GM18498 (cell line): ENCODE data around the gene IFT25.

Experiments used
- ATAC-seq: cut with Tn5 transposase; IDR thresholded peaks from one replicate; pipeline ENCODE4 v1.9.1; 2021; ENCODE audit warnings: mild to moderate bottlenecking, moderate library complexity; ENCODE audit not compliant: unreplicated experiment

IFT25 gene

DNA sequence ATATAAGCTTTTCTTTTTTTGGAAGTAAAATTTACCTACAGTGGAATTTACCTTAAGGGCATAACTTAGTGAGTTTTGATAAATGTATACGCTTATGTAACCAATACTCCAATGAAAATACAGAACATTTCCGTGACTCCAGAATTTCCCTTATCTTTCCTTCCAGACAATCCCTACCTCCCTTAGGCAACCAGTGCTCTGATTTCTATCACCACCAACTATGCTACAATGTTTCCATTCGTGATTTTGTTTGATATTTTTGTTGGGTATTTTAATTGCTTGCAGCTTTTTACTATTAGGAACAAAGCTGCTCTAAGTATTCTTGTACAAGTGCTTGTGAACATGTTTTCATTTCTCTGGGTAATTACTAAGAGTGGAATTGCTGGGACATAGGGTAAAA, 14.6 kb downstream of the IFT25 start:
- ATAC-seq = no peak

DNA sequence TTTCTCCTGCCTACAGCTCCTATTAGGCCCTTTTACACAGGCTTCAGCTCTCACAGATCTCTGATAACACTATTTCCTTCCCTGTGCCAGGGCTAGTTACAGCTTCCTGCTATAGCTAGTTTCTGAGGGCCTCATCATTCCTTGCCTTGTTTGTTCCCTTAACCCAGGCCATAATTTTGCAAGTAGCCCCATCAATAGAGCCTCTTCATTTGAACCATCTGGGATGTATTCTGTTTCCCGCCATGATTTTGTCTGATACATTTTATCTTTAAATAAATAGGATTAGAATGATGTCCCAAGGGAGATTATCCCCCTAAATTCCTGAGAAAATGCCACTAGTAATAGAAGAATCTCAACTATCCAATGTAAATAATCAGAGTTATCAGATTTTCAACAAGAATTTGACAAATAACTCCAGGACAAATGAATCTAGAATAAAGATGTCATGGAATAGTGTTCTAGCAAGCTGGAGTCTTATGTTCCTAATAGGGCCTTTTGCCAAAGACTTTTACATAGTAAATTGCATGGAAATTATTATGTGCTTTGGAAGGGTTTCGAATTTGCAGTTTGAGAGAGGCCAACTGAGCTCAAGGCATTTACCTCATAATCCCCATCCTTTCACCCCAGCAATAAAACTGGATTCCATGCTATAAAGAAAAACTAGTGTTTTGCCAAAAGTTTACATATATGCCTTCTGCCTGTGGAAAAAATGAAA, 16.1 kb downstream of the IFT25 start:
- no peak for ATAC-seq

DNA sequence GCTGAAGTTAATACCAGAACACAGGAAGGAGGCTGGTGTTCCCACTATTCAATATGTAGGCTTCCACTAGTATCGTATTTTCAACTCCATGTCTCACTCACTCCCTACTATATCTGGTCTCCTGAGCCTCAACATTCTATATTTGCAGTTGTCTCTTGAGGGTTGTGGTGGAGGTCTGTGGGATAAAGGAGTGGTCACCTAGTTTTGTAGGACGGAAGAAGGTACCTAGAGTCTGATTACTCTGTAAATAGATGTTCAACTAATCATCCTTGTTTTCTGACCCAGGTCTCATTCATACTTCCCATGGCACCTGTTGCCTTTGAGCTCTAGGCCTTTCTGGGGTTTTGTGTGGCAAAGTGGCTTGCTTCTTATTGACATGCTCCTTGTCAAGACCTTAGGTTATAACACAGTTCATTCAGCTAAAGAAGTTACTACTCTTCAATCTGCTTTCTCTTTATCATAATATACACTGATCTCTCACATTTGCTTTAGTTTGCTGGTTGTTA, 18.1 kb downstream of the IFT25 start:
- ATAC-seq = no peak

DNA sequence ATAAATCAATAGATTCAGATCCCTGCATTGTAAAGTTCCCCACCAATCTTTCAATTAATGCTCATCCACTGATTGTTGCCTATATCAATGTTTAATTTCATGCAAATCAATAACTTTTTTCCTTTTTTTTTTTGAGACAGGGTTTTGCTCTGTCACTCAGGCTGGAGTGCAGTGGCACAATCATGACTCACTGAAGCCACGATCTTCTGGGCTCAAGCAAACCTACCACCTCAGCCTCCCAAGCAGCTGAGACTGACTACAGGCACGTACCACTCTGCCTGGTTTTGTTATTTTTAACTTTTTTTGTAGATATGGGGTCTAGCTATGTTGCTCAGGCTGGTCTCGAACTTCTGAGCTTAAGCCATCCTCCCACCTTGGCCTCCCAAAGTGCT, 25.8 kb downstream of the IFT25 start:
- ATAC-seq = no peak

DNA sequence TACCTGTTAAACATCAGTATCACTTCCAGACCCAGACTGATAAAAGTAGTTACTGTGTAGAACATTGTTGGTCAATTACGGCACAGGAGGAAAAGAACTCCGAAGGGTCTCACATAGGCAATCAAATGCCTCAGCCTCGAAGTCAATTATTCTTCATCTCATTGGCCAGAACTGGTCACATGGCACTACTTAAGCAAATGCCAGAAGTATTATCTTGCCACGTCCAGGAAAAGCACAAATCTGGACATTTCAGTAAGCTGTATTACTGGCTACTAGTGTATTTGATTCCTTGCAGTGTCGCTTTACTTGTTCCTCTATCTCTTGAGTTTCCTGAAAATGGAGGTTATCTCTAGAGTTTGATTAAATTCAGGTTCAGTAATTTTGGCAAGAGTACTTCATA, 27.2 kb downstream of the IFT25 start:
- no peak for ATAC-seq

DNA sequence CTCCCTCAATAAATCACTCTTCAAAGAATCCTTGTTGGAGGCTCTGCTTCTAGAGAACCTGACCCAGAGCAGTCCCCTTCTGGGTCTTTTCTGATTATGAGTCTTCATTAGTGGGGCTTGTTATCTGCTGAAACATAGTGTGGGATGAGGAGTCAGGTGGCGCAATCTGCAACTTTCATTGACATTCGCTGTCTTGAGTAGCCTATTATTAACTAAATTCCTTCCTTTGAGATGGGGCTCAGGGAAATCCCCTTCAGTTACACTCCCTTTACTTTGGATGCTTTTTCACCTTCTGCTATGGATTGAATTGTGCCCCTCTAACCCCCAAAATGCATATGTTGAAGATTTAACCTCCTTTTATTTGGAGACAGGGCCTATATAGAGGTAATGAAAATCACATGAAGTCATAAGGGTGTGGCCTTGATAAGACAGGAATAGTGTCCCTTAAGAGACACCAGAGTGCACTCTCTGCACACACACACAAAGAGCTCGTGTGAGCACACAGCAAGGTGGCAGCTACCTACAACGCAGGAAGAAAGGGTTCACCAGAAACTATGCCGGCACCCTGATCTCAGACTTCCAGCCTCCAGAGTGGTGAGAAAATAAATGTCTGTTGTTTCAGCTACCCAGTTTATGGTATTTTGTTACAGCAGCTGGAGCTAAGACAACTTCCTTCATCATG, 32.0 kb downstream of the IFT25 start:
- no peak for ATAC-seq

DNA sequence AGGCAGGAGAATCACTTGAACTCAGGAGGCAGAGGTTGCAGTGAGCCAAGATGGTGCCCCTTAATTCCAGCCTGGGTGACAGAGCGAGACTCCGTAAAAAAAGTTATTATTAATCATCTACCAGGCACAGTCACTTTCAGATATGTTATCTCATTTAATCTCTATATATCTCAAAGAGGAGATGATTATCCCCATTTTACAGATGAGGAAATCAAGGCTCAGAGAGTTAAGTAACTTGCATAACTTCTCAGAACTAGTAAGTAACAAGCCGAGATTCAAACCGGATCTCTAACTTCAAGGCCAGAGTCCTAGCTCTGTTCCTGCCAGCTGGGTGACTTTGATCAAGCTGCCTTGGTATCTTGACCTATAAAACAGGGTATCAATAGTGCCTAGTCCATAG, 34.1 kb downstream of the IFT25 start:
- ATAC-seq = no peak

DNA sequence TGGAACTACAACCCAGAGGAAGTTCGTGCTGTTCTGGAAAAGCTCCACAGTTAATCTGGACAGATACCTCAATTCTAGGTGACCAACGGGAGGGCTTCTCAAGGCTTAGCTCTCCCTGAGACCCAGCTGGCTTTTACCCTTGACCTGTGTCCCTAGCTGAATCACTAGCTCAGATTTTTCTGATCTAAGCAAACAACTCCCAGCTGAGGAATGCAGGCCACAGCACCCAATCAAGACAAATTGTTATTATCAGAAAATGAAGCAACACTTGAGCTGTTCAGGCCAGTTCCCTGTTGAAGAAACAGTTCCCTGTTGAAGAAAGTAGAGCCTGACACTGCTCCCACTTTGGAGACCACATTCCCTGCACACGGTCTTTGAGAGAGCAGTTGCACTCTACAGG, 35.6 kb downstream of the IFT25 start:
- no peak for ATAC-seq

DNA sequence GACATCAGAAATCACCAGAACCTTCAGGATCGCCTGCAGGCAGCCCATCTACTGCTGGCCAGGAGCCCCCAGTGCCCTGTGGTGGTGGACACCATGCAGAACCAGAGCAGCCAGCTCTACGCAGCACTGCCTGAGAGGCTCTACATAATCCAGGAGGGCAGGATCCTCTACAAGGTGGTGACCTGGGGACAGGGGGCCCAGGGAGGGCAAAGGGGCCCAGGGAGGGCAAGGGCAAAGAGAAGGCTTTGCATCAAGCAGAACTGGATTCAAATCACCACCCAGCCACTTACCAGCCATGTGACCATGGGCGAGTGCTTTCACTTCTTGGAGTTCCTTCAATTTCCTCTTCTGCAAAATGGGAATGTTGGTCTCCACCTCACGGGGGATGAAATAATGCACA, 39.4 kb downstream of the IFT25 start:
- no peak for ATAC-seq

DNA sequence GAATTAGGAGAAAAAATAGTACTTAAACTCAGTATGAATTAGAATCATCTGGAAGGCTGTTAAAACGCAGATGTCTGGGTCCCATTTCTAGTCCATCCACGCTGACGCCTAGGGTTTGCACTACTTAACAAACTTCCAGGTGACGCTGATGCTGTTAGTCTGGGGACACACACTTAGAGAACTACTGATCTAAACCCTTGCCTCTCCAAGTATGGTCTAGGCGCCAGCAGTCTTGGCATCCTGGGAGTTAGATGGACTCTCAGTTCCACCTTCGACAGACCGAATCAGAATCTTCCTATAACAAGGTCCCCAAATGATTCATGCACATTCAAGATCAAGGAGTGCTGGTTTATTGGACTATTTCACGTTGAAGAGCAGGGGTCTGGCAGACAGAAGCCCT, 40.0 kb downstream of the IFT25 start:
- no peak for ATAC-seq

DNA sequence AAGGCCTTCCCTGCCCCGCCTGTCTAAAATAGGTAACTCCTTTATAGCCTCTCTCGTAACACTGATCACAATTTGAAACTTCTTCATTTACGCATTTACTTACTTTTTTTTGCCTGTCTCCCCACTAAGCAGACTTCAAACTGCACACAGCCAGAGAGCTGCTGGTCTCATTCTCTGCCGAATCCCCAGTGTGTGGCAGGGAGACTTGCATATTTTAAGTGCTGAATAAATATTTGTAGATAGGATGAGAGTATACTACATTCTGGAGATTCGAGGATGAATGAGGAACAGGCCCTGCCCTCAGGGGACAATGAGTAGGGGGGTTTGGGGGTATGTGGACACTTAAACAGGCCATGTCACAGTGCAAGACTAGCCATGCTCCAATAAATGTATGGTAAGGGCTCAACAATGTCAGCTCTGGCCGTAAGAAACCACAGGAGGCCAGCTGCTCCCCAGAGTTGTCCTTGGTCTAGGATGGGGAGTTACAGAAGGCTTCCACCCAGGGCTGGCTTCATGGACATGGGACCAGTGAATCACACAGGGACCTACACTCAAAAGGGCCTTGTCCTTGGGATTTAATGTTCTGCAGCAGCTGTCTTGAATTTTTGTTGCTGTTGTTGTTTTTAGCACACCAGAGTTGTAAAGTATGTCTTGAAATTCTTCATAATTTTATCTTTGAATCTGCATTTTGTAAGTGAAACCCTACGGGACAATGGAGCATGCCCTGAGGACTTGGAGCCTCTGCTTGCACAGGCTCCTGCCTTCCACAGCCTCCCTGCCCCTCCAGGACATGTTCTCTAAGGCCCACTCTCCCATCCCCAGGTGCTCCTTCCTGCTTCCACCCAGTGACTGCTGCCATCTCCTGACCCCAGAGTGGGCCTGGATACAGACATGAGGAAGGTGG, 43.0 kb downstream of the IFT25 start:
- no peak for ATAC-seq

DNA sequence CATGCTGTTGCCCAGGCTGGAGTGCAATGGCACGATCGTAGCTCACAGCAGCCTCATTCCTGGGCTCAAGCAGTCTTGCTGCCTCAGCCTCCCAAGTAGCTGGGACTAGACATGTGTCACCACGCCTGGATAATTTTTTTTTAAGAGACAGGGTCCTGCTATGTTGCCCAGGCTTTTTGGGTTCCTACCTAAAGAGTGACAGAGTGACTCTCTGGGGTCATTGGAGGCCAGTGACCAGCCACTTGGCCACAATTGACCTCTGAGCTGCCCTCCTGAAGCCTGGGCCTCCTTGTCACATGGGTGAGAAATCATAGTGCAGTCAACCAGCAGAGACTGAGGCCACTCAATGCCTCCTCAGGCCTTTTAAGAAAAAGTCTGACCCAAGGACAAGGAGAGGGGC, 45.8 kb downstream of the IFT25 start:
- ATAC-seq = no peak

DNA sequence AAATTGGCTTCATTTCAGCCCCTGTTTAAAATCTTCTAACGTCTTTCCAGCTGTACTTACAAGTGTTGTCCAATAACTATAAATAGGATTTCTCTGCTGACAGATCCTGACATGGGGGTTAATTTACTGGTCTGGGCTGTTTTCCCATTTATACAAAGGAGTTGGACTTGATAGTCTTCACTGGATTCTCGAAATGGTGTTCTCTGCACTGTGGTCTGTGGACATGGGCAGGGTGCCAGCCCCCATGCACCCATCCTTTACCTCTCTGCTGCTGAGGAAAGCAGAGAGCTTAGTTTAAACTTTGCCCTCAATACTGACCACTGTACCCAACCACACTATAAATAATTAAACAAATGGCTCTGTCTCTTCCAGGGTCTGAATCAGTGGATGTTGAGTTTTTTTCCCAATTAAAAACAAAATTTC, 46.3 kb downstream of the IFT25 start:
- no peak for ATAC-seq

DNA sequence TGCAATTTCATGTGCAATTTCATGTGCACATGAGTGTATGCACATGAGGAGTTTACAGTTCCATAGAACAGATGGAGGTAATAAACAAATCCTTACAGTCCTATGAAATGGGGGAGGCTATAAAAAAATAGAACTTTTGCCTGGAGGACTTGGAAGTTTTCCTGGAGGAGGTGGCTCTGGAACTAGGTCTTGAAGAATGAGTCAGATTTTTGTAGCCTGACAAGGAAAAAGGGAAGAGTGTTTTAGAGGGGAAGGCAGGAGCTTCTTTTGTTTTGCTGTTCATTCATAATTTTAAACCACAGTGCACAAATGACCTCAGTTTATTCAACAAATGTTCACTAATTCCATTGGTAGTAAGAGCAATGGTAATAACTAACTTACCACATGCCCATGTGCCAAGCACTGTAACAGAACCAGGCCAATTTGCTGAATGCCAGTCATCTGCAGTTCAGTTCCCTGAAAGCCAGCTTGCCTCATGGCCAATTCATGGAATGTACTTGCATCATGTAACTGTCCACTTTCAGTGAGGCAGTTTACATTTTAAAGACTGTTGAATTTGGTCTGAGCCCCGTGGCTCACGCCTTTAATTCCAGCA, 48.8 kb downstream of the IFT25 start:
- no peak for ATAC-seq

DNA sequence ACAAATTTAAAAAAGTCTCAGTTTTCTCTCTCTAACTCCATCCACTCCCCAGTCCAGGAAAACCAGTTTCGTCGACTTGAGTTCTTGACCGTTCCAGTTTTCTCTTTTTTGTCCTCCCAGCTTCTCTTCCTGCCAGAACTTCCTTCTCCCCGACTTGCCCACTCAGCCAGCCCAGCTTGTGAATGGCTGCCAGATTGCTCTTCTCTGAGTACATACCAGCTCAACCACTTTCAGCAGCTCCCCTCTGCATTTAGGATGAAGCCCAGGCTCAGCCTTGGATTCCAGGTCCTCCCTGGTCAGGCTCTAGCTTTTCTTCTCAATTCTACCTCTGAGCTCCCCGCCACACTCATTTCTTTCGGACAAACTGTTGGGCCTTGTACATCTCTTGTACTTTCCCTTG, 50.1 kb downstream of the IFT25 start:
- no peak for ATAC-seq

DNA sequence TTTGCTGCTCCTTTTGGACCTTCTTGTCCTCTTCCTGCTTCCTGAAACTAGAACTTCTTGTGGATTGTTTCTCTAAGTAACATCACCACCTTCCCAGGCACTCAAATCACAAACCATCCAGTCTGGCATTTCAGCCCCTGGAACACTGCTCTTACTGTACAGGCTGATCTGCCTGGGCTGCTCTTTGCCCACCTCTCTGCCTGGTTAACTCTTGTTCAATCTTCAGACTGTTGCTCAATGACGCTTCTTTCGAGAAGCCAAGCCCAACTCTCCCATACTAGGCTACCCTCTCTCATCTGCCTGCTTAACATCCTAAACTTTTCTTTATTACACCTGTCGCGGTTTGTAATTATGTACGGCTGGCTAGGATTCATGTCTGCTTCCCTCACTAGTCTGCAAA, 50.9 kb downstream of the IFT25 start:
- ATAC-seq = no peak

DNA sequence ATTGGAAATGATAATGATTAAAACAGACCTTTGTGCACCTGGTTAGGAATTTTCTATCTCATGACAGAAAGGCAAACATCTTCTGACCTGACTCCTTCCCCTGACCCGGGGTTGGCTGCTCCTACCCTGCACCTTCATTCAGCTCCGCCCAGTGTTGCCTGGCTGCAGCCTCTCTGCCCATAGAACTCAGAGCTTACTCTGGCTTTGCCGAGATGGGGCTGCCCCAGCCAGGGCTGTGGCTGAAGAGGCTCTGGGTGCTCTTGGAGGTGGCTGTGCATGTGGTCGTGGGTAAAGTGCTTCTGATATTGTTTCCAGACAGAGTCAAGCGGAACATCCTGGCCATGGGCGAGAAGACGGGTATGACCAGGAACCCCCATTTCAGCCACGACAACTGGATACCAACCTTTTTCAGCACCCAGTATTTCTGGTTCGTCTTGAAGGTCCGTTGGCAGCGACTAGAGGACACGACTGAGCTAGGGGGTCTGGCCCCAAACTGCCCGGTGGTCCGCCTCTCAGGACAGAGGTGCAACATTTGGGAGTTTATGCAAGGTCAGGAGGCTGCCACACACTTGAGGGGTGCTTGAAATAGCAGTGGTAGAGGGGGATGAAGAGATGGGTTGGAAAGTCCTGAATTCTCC, 51.4 kb downstream of the IFT25 start, which contains the start of gene DIO1:
TSS of gene DIO1 (plus strand) at position 189 of the 638 bp plus-strand sequence. CDS start at position 213, 24 bp downstream.
- no peak for ATAC-seq

DNA sequence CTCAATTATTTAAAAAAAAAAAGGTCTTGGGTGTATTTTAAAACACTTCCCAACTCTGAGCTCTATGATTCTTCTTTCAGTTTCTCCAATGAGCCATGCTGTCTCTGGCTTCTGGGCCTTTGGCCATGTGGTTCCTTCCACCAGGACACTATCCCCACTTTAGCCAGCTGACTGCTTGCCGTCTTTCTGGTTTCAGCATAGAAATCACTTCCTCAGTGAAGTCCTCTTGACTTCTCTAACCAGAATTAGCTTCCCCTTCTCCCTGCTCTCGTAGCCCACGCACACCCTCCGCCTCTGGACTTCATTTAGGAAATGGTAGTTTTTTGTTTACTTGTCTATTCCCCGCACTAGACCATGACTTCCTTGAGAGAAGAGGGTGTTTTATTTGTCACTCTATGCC, 52.6 kb downstream of the IFT25 start:
- no peak for ATAC-seq

DNA sequence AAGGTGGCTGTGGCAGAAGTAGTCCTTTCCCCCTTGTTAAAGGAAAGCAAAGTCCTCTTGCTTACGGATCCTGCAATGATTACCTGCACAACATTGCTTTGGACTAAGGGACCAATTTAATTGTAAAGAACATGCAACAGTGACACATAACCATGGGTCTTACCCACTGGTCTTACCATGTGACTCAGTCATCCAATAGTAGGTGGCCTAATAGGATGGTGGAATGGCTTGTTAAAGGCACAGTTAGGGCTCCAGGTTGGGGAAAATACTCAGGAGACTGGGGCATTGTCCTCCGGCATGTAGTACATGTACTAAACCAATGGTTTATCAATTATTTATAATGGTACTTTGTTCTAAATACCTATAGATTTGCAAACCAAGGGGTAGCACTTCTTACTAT, 53.8 kb downstream of the IFT25 start:
- ATAC-seq = no peak

DNA sequence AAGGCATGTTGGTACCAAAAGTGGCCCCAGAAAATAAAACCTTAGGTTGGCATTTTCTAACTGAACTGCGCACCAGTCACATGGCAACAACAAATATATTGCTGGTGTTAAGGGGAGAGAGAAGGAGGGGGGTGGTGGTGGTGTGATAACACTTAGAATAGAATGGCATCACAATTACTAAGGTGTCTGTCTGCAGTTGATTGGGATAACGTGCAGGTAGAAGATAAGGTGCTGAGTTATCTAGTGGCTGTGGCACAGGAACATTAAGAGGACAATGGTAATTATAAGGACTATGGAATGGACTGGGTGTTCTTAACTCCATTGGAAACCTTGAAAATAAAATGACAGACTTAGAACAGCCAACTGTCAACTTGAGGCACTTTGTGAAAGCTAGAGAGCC, 54.5 kb downstream of the IFT25 start:
- no peak for ATAC-seq

DNA sequence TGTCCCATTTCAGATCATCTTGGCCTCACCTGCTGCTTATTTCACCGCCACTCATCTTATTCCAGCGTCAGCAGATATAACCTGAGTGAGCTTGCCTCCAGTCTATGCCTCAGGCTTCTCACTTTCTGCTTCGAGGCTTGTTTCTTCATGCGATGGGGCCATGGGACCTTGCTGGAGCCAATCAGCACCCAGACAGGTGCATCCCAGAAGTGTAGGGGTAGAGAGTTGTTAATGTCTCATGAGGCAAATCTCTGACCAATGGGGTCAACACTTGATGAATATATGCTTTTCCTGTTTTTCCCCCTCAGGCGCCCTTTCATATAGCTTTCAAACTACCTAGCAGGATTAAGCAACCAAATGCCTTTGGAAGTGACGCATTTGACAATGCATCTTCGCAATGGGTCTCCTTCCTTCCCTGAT, 55.0 kb downstream of the IFT25 start:
- ATAC-seq = no peak
